ENCODE data around the gene NUDT13.

GRCh38 chr10:73119952-73120351 lies 9.7 kb downstream of the NUDT13 start:
- TF ChIP-seq, protein P1, sequence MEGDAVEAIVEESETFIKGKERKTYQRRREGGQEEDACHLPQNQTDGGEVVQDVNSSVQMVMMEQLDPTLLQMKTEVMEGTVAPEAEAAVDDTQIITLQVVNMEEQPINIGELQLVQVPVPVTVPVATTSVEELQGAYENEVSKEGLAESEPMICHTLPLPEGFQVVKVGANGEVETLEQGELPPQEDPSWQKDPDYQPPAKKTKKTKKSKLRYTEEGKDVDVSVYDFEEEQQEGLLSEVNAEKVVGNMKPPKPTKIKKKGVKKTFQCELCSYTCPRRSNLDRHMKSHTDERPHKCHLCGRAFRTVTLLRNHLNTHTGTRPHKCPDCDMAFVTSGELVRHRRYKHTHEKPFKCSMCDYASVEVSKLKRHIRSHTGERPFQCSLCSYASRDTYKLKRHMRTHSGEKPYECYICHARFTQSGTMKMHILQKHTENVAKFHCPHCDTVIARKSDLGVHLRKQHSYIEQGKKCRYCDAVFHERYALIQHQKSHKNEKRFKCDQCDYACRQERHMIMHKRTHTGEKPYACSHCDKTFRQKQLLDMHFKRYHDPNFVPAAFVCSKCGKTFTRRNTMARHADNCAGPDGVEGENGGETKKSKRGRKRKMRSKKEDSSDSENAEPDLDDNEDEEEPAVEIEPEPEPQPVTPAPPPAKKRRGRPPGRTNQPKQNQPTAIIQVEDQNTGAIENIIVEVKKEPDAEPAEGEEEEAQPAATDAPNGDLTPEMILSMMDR (IDR thresholded peaks at IDR 0.05; ENCODE audit: low read length): no peak
- TF ChIP-seq EZH2 (optimal IDR thresholded peaks at IDR 0.05; ENCODE audit: low read depth, low read length) (no peak), EZH2phosphoT487 (IDR thresholded peaks at IDR 0.05; ENCODE audit: low read length) (no peak)
